Tongue (tissue), 2 donors: ENCODE measurements around the gene KCNH2. TPM values are rescaled to one million over a fixed set of nuclear protein-coding genes. Genes with fewer than 3 reads are reported as not detected.
A peak's percentile ranks its signal among the peaks of the same experiment; 100 is the strongest.

ENCODE experiments used
- DNase-seq: peaks from one replicate; pipeline ENCODE4 v3.0.0-alpha.2; 2015
- total RNA-seq: library from RNA; depleted of rRNA; stranded (reverse); fragments of >200 nt; gene quantifications from one replicate; pipeline ENCODE4 v1.2.3, GENCODE V29; 2014

KCNH2 gene
- total RNA-seq, 1 donor from 2014 or later = 16.5 TPM

GRCh38 chr7:150959739-150960734 is 18.1 kb downstream of the KCNH2 start:
- no peak for DNase-seq

DNA sequence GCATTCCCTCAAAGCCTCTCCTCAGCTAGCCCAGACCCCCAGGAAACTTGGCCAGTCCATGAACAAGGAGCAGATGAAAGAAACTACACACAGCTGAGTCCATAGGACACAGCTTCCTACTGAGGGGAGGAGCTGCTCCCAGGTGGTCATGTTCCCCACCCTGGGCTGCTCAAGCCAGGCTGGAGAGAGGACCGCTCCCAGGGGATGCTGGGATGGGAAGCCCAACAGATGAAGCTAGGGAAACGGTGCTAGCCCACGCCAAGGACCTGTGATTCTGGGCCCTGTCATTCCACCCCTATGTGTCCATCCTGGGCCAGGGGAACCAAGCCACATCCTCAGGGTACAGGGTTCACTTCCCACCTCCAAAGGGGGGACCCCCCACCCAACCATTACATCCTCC is 19.0 kb downstream of the KCNH2 start:
- no peak for DNase-seq

- DNase-seq = no peak
Measured at GRCh38 chr7:150958597-150958996, 19.5 kb downstream of the KCNH2 start.

DNA sequence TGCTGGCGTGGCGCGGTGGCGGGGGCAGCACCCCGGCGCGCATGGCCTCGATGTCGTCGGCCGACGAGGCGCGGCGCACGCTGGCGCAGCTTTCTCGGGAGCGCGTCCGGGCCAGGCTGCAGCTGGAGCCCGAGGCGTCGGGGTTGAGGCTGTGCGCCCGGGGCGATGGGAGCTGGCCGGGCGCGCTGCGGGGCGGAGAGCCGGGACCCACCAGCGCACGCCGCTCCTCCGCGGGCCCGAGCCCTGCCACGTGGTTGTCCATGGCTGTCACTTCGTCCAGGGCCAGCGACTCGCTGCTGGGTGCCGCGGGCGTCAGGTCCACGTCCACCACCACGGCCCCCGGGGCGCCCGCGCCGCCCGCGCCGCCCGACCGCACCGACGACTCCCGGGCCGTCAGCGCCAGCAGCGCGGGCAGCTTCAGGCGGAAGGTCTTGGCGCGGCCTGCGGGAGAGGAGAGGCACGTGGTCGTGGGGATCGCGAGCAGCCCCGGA is 20.0 kb downstream of the KCNH2 start:
- no peak for DNase-seq

- DNase-seq = no peak
Measured at GRCh38 chr7:150957133-150958020, 20.7 kb downstream of the KCNH2 start.

GRCh38 chr7:150956395-150957132 is 21.6 kb downstream of the KCNH2 start:
- no peak for DNase-seq

- peak; percentile 95 for DNase-seq
Measured at GRCh38 chr7:150955519-150956394, 22.4 kb downstream of the KCNH2 start.

DNA sequence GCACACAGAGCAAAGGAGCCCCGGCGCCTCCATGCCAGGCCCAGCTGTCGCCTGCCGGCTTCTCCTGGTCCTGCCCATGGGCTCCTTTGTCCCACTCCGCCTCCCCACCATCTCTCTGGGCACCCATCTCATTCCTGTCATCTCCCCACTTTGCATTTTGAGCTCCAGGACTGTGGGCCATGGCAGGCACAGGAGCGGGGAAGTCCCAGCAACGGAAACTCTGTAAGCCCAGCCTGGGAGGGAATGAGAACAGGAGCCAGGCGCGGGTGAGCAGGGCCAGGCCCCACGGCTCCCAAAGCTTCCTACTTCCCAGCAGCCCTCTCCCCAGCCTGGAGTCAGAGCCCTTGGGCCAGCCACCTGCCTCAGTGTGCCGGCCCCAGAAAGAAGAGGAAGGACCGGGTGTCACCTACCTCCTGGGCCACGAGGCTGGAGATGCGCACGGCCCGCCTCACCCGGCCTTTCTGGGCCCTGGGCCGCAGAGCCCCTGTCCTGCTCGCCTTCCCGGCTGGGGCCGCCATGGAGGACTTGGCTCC is 23.1 kb downstream of the KCNH2 start:
- no peak for DNase-seq

GRCh38 chr7:150954201-150954985 is 23.7 kb downstream of the KCNH2 start:
- DNase-seq = no peak

DNA sequence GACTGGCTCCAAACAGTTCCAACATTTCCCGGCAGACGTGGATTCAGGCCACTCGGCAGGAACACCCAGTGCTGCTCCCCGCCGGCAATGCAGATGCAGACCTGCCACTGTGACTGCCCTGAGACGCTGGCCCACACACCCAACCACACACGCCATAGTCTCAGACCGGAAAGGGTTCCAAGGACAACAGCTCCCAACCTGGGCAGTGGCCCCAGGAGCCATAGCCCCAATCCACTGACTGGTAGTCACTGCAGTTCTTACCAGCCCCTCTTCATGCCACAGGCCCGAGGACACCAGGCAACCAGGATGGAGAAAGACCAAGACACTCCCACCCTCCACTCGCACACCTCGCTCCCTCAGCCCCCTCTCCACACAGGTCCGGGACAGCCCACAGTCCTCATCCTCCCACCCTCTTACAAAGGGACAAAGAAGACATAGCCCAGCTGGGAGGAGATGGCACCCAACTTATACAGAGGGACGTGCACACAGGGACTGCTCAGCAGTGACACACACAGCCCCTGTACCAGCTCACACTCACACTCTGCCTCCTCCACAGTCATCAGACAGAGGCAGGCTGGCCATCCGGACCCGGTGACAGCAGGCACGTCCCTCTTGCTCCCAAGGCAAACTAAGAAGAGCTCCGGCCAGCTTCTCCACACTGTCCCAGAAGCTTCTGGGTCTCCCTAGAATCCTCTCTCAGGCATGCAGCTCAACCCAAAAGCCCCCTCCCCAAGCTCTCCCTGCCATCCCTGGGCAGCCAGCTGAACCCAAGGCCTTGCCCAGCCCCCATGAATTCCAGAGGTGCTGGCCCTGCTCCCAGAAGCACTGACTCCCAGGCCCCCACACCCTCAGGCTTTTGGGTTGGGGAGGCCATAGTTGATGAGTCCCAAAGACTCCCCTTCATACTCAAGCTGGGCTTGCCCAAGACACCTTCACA is 24.8 kb downstream of the KCNH2 start:
- no peak for DNase-seq

GRCh38 chr7:150952331-150953050 is 25.6 kb downstream of the KCNH2 start:
- no peak for DNase-seq

DNA sequence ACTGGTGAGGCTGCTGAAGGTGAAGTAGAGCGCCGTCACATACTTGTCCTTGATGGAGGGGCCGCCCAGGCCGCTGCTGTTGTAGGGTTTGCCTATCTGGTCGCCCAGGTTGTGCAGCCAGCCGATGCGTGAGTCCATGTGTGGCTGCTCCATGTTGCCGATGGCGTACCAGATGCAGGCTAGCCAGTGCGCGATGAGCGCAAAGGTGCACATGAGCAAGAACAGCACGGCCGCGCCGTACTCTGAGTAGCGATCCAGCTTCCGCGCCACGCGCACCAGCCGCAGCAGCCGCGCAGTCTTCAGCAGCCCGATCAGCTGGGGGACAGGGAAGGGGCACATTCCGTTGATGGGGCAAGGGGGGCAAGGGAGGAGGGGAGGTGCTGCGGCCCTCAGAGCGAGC is 26.6 kb downstream of the KCNH2 start:
- no peak for DNase-seq

GRCh38 chr7:150951181-150951520 is 27.0 kb downstream of the KCNH2 start:
- DNase-seq = no peak

GRCh38 chr7:150950496-150951180 is 27.5 kb downstream of the KCNH2 start:
- DNase-seq = no peak

DNA sequence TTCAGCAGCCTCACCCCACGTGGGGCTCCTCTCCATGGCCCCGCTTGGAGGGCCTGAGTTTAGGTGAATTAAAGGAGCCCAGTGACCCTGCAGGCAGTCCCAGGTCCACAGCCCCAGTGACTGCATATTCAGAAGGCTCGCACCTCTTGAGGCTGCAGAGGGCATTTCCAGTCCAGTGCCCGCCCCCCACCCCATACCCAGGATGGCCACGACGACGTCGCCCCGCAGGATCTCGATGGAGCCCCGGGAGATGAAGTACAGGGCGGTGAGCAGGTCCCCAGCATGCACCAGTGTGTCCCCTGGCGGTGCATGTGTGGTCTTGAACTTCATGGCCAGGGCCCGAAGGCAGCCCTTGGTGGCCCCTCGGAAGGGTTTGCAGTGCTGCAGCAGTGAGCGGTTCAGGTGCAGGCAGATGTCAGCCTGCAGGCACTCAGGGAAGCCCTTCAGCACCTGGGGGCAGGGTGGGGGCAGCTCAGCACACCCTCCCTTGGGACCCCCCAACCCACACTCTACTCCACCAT is 28.1 kb downstream of the KCNH2 start:
- no peak for DNase-seq

GRCh38 chr7:150949564-150949963 is 28.6 kb downstream of the KCNH2 start:
- no peak for DNase-seq

DNA sequence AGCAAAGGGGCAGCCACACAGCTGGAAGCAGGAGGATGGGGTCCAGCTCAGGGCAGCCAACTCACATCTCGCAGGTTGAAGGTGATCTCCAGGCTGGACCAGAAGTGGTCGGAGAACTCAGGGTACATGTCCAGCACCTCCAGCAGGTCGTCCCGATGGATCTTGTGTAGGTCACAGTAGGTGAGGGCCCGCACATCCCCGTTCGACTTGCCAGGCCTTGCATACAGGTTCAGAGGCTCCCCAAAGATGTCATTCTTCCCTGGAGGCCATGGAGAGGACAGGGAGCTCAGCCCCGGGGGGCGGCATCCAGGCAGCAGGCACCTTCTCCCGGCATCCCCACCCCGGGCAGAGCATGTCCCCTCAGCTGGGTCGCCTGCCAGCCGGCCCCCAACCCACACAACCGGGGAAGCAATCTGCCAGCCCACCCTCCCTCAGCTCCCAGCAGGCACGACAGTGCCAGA is 29.3 kb downstream of the KCNH2 start:
- no peak for DNase-seq
